Iris pigment epithelial cell (primary cell): ENCODE measurements around the gene PRKCE.
A peak's percentile ranks its signal among the peaks of the same experiment; 100 is the strongest.

Experiments
- DNase-seq: peaks from one replicate; pipeline ENCODE4 v3.0.0-alpha.2; 2011; ENCODE audit warnings: low read depth

Gene PRKCE

GRCh38 chr2:46014911-46015654 lies 363.6 kb downstream of the PRKCE start:
- DNase-seq = peak; percentile 64

GRCh38 chr2:46015671-46016070 lies 364.2 kb downstream of the PRKCE start:
- DNase-seq = no peak

DNA sequence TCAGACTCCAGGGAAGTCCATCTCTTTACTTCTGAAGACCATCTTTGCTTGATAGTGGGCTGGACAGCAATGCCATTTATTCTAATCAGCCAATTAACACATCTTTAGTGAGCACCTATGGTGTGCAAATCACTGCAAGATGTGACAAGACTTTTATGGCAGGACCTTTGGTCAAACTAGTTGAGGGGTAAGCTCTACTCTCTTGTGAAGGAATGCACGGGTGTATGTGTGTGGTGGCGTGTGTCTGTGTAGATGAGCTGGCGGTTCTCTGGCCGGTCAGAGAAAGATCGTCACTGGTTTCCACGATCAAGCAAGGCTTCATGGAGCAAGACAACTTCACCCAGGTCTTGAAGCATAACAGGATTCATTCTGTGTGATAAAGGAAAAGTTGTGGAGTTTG lies 364.6 kb downstream of the PRKCE start:
- DNase-seq = no peak

DNA sequence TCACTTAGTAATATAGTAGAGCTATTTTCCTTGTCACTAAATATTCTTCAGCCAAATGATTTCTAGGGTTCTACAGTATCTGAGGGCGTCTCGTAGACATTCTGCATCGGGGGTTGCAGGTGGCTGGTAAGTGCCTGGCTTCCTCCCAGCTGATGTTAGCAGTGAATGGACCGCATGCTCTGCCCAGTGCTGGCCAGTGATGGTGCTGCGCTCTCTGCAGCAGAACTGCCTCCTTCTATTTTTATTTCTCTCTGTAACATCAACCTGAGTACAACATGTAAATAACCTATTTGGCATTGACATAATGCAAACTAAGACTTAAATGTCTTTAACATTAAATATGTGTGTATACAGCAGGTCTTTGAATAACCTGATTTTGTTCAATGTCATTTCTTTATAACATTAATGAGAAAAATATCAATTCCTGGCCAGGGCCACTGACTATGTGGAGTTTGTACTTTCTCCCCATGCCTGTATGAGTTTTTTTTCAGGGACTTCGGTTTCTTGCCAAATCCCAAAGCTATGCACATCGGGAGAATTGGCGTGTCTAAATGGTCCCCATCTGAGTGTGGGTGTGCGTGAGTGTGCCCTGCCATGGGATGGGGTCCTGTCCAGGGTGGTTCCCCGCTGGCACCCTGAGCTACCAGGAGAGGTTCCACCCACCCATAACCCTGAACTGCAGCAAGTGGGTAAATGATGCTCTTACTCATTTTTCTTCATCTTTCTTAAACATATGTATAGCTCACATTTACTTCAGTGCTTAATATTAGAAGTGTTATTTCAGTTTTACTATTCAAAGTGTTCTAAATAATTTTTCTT lies 367.5 kb downstream of the PRKCE start:
- no peak for DNase-seq

DNA sequence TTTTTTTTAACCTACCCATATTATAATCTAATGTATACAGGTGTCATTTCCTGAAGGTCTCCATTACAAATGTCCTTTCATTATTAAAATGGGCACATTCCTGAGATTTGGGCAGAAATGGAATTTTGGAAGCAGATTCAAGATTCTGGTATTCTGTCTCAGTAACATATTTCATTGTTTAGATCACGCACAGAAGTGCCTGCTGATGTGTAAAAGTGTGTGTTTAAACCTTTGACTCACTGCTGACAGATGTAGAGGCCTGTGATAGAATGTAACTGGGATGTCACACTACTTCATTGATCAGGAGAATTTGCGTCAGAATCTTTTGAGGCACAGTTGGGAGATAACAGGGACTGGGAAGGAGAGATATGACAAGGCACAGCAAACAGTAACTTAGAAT lies 368.9 kb downstream of the PRKCE start:
- DNase-seq = no peak

- DNase-seq = no peak
These were observed 371.8 kb downstream of the PRKCE start for GRCh38 chr2:46023165-46023854.

- no peak for DNase-seq
These were observed 372.8 kb downstream of the PRKCE start for GRCh38 chr2:46024146-46024779.

DNA sequence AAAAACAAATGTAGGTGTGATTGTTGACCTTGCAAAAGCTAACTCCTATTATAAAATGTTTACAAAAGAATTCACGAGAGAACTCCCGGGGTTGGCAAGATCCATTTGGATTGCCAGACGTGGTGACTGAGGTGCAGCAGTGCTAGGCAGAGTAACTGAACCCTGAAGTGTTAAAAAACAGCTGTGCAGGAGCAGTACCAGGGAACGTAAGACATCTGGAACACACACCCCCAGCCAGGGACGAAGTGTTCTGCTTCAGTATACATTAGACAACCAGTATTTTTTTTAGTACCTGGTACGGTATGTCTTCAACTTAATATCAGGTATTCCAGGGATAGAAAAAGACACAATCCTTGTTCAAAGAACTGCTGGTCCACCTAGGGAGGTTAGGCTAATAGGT lies 373.6 kb downstream of the PRKCE start:
- DNase-seq = no peak

- no peak for DNase-seq
These were observed 374.2 kb downstream of the PRKCE start for GRCh38 chr2:46025676-46026075.

DNA sequence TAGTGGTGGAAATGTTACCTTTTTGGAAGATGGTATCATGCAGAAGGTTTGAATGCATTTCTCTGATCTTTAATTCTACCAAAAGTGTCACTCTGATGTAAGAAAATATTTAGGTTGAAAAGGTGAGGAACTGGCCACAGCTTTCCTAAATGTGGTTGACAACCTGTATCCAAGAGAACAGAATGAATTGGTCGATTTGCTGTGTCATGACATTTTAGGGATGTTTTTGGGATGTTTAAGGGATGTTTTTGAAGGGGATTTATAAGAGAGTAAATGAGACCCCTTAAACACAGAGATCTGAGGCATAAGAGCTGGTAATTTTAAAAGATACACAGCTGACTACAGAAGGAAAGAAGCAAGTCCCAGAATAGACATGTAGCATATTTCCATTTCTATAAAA lies 375.0 kb downstream of the PRKCE start:
- DNase-seq = no peak

DNA sequence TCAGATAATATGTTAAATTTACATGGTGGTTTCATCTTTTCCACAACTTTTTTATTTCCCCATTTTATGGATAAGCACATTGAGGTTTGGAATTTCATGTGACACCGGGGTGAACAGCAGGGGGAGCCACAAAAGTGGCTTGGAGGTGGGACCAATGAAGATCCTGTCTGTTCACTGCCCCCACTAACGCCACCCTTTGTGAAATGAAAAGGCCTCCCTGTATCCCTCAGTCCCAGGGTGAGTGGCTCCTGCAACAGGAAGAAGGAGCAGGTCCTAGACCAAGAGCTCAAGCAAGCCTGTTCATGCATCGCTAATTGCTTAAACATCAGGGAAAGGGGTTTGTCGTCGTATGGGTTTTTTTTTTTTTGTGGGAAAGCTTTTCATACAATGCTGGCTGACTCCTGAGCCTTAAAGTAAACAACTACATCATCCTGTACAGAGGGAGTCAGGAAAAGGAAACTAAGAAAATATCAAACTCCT lies 377.9 kb downstream of the PRKCE start:
- peak; percentile 84 for DNase-seq

- no peak for DNase-seq
These were observed 378.9 kb downstream of the PRKCE start for GRCh38 chr2:46030330-46030729.

DNA sequence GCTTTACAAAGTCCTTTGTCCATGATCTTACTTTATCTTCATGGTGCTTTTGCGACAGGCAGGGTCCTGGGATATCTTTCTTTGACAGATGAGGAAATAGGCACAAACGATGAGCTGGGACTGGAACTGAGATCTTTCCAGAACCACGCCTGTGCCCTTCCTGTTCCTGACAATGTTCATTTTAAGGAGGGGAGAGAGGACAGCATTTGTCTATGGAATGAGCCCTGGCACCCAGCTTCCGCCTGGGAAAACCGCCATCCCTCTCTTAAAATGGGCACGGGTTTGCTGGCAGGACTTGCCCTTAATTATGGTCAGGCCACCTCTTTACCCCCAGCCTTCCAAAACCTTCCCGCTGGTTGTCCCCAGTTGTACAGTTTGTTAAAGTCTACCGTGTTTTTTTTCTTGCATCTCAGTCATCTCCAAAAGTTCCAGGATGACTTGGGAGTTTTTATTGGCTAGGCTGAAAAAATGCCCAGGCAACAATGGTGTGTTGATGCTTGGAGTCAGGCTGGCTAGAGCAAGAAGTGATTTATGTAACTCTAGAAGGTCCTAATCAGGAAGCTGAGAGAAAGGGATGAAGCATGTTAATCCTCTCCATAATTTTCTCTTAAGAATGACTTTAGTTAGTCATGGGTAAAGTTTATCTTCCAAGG lies 380.8 kb downstream of the PRKCE start:
- no peak for DNase-seq

DNA sequence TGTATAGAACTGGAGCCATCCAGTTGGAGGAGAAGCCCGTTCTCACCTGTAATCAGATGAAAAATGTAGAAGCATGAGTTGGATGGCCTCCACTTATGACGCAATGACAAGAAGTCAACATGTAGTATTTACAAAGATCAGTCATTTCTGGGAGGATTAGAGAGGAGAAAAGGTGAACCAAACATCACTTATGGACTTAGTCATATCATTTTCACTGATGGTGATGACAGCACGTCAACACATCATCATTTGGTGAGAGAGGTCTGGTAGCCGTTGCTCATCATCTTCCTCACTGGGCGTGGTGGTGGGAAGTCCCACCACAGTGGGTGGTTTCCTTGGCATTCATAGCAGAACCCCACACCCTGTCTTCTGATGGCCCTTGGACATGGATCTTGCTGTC lies 381.5 kb downstream of the PRKCE start:
- no peak for DNase-seq

DNA sequence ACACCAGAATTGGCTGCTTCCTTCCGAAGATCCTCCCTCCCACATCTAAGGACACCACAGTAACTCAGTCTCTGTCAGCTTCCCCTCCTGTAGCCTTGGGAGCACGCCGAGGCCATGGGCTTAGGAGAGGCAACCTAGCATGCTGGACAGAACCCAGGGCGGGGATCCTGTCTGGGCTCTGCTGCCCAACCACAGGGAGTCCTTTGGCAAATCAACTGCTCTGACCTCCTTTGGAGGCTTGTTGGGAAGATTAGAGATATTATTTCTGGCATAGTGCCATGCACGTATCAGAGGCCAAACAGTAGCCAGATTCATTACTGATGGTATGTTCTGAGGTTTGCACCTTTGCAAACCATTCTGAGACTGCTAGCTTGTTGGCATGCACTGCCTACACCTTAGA lies 383.1 kb downstream of the PRKCE start:
- DNase-seq = peak; percentile 52

GRCh38 chr2:46036929-46037328 lies 385.5 kb downstream of the PRKCE start:
- peak; percentile 82 for DNase-seq

GRCh38 chr2:46039543-46040303 lies 388.2 kb downstream of the PRKCE start:
- DNase-seq = no peak

GRCh38 chr2:46040563-46041155 lies 389.2 kb downstream of the PRKCE start:
- DNase-seq = no peak

- peak; percentile 16 for DNase-seq
These were observed 390.0 kb downstream of the PRKCE start for GRCh38 chr2:46041434-46041833.

GRCh38 chr2:46042207-46042637 lies 390.7 kb downstream of the PRKCE start:
- DNase-seq = no peak
